ENCODE measurements around the gene TNKS2. TPM values are rescaled to one million over a fixed set of nuclear protein-coding genes. Genes with fewer than 3 reads are reported as not detected.

Gene TNKS2

Small RNAs within 50 kb of the gene (small RNA-seq; reads per million reads assigned to genes)
- gene AL359198.2 (ENCODE audit: insufficient read depth) (not detected), gene SRP9P1 (ENCODE audit: insufficient read depth) (1.2 reads per million)

Data from neuronal stem cell (in vitro differentiated cells).